SHP77 (cell line): ENCODE measurements around the gene ZNRF4.
"Not testable (repeated sequence)": the region's sequence is repeated elsewhere in the genome, so short reads cannot be mapped to it uniquely, and the experiment has no call there.

Experiments used
- DNase-seq, 2 experiments: peaks; one replicate each; lab custom pipeline; 2025; lab: John Stamatoyannopoulos, UW

Gene ZNRF4, protein sequence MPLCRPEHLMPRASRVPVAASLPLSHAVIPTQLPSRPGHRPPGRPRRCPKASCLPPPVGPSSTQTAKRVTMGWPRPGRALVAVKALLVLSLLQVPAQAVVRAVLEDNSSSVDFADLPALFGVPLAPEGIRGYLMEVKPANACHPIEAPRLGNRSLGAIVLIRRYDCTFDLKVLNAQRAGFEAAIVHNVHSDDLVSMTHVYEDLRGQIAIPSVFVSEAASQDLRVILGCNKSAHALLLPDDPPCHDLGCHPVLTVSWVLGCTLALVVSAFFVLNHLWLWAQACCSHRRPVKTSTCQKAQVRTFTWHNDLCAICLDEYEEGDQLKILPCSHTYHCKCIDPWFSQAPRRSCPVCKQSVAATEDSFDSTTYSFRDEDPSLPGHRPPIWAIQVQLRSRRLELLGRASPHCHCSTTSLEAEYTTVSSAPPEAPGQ

DNA sequence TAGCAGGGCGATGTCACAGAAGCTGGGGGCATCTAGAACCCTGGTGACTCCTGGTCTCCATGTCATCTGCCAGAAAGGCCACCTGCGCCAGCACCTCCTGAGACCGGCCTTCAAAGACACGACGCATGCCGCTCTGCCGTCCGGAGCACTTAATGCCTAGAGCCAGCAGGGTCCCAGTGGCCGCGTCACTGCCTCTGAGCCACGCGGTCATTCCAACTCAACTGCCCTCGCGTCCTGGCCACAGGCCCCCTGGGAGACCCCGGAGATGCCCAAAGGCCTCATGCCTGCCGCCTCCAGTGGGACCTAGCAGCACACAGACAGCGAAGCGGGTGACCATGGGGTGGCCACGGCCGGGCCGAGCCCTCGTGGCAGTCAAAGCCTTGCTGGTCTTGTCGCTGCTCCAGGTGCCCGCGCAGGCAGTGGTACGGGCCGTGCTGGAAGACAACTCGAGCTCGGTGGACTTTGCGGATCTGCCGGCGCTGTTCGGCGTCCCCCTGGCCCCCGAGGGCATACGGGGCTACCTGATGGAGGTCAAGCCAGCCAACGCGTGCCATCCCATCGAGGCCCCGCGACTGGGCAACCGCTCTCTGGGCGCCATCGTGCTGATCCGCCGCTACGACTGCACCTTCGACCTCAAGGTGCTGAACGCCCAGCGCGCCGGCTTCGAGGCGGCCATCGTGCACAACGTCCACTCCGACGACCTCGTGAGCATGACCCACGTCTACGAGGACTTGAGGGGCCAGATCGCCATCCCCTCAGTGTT, at the start of gene ZNRF4:
ZNRF4 (plus strand) TSS at position 51 of the 763 bp plus-strand sequence; CDS start at position 126, 75 bp downstream.
- no peak for DNase-seq

DNA sequence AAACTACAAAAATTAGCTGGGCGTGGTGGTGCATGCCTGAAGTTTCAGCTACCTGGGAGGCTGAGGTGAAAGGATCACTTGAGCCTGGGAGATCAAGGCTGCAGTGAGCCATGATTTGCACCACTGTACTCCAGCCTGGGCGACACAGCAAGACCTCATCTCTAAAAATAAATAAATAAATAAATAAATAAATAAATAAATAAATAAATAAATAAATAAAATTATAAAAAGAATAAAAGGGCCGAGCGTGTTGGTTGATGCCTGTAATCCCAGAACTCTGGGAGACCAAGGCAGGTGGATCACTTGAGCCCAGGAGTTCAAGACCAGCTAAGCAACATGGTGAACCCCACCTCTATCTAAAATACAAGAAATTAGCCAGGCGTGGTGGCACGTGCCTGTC, 49.0 kb upstream of the ZNRF4 start:
- DNase-seq = not testable (repeated sequence)

GRCh38 chr19:5406816-5407215, 48.4 kb upstream of the ZNRF4 start:
- no peak for DNase-seq

- DNase-seq = no peak
Observed at GRCh38 chr19:5407356-5407755, 47.9 kb upstream of the ZNRF4 start.

DNA sequence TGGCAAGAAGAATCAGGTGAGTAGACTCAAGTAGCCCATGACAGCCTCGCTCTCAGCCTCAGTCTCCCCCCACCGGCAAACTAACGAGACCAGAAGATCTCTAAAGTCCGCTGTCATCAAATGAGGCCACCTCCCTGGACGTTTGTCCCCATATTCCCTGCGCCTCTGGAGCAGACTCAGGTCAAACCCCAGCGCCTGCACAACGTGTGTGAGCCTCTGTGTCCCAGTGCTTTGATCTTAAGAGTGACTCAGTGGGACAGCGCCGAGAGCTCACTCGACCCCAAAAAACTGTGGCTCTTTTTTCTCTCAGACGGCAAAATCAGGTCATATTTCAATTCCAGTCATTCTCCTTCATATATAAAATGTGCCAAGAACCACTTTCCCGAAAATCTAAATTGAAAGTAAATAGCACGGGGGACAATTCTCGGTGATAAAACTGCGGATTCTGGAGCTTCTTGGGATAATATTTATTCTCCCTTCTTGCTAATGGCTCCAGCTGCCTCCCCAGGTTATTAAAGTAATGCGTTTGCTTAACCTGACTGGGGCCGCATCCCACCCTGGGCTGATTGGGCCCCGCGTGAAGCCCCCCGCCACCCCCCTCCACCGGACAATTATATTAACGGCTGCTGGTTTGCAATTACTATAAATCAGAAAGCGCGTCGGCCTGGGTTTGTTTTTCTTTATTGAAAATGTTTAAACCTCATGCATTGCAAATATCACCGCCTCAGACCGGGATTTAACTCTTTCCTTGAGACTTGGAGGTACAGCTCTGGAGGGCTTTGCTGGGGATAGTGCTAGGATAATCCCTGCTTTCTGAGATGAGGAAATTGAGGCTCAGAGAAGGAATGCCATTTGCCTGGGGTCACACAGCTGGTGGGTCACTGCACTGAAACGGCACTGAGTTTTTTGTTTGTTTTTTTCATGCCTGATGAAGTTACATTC, 37.5 kb upstream of the ZNRF4 start:
- no peak for DNase-seq

DNA sequence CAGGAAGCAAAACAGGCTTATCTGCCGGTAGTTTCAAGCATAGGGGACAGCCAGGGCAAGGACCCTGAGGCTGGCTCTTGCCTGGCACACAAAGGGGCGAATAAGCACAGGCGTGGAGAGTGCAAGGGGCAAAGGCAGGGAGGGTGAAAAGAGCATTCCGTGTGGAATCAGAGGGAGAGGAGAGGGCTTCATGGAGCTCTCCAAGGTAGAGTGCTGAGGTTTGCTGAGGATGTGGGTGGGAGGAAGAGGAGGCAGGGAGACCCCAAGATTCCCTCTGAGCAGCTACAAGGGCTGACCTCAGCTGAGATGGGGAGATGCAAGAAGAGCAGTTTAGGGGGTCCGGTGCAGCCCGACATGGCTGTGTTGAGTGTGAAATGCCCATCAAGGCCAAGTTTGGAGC, 36.5 kb upstream of the ZNRF4 start:
- DNase-seq = no peak

GRCh38 chr19:5420953-5421352, 34.3 kb upstream of the ZNRF4 start:
- no peak for DNase-seq

GRCh38 chr19:5423567-5424125, 31.6 kb upstream of the ZNRF4 start:
- DNase-seq = no peak

DNA sequence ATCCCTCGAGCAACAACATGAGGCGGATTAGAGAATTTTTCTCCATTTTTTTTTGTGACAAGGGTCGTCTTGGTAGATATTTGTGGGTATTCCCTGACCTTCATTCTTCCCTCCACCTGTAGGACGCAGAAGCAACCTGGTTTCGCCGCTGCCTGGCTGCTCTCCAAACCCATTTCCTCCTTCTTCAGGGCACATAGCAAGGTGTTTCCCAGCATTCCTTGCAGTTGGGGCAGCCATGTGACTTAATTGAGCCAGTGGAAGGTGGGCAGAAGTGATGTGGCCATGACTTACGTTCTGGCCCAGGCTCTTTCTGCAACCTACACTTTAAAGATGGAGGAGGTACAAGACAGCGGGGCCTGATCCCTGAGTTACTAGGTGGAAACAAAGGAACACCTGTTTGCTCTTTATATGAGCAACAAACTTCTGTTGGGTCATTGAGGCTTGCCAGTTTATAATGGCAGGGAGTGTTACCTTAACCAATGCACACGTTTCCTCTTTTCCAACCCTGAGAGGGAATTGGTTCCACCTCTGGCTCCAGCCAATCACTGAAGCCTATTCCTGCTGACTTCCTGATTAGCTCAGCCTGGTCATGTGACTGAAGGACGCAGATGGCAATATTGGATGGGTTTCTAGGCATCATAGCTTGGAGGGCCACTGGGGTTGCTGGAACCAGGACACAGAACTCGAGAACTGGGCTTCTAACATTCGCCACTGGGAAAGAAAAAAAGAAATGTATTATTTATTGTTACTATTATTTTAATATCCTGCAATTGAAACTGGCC, 30.8 kb upstream of the ZNRF4 start:
- no peak for DNase-seq

GRCh38 chr19:5425260-5425659, 30.0 kb upstream of the ZNRF4 start:
- no peak for DNase-seq

DNA sequence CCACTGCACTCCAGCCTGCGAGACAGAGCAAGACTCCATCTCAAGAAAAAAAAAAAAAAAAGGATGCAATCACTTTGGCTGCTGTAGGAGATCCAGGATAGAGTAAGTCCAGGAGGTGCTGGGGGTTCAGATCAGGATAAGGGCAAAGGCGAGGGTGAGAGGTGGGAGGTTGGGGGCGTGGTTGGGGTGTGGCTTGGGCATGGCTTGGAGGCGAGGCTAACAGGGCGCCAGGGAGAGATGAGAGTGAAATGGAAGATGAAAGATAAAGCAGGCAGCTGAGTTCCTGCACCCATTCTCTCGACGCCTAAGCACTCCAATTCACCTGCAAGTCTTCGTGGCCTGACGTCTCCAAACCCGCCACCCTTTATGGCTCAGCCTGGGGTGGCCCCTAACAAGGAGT, 25.0 kb upstream of the ZNRF4 start:
- no peak for DNase-seq

GRCh38 chr19:5432687-5433086, 22.5 kb upstream of the ZNRF4 start:
- no peak for DNase-seq

DNA sequence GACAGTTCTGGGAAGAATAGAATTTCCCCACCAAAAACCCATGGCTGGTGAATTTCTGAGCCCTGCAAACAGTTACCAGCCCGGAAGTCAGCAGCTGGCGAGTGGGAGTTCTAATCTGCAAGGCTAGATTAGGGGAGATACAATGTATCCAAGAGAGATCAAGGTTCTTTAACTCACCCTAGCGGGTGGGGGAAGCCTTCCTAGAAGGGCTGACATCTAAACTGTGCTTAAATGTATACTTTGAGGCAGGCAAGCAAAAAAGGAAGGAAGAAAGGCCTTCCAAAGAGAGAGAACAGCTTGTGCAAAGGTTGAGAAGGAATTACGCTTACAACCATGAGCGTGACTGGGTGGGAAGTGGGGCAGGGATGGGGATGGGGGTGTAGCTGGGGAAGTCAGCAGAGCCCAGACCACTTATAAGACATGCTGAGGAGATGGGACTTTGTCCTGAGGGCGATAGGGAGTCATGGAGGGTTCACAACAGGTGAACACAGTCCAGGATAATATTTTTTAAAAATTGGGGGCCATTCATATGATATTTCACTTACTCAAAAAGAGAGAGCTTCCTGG, 20.8 kb upstream of the ZNRF4 start:
- no peak for DNase-seq

DNA sequence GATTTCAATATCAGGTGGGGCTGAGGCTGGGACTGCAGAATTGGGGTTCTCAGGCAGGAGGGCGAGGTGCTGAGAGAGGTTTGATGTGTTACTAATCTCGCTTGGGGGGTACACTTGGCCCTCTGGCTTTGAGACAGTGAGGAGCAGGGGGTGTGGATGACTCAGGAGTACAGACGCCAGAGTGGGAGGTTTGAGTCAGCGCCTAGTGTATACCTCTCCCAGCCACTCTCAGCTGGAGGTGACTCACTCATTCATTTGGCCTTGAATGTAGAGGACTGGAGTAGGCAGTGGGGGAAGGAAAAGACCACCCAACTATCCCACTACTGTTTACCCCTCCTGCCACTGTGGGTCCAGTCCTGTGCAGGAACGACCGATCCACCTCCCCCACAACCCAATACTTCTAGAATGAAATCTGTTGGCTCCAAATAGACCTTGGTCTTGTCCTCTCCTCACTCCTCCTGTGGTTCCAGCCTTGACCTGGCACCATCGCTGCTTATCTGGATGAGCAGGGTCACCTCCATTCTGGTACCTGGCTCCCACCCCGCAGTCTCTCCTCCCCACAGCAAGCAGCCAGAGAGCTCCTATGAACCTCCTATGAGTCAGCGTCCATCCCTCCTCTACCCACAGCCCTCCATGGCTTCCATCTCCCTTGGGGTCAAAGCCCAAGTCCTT, 20.1 kb upstream of the ZNRF4 start:
- no peak for DNase-seq

GRCh38 chr19:5435642-5436017, 19.6 kb upstream of the ZNRF4 start:
- DNase-seq = no peak

DNA sequence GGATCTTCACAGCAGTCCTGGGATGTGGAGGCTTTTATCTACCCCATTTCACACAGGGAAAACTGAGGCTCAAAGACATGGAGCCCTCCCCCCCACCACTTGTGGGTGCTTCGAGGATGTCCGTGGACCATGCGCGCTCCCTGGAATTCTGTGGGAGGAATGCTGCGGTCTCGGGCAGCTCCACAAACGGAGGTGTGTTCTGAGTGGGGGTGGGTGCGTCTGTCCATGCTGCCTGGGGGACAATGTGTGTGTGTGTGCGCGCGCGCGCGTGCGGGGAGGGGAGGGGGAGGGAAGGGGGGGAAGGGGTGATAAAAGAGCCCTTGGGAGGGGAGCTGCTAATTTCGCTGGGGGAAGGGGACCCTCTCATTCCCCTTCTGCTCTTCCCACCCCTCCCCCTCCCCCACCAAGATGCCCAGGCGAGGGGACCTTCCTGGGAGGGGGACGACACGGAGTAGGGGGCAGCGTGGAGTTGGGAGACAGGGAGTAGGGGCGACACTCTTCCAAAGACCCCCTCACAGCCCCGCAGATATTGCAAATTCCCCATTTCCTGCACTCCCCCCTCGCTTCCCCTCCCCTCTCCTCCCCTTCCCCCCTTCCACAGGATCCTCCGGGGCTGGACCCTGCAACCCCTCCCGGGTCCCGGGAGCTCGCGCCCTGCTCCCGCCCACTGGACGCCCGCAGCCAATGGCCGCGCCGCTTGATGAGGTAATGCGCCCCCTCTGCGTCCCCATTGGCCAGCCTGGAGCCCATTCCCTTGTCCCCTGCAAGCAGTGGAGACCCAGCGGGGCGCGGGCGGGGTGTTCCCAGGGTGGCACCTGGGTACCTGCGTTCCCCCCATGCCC, 18.9 kb upstream of the ZNRF4 start:
- DNase-seq = no peak

DNA sequence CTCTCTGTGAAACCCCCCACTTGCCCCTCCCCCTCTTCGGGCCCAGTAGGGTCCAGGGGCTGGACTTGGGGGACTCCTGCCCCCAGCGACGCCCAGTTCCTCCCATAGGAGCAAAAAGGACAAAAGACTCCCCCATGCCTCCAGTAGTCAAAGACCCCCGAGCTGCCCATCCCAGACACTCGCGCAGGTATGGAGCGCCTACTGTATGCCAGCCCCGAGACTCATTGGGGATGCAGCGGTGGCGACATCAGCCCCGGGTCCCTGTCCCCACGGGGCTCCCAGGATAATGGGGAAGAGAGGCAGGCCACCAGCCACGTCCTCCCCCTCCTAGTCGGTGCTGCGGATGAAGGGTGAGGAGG, 18.3 kb upstream of the ZNRF4 start:
- no peak for DNase-seq

GRCh38 chr19:5438756-5439155, 16.5 kb upstream of the ZNRF4 start:
- DNase-seq = not testable (repeated sequence)

GRCh38 chr19:5439452-5439851, 15.8 kb upstream of the ZNRF4 start:
- DNase-seq = no peak
